ENCODE results near the gene GSTA1.
"Not testable (repeated sequence)": the region's sequence is repeated elsewhere in the genome, so short reads cannot be mapped to it uniquely, and the experiment has no call there.

DNA sequence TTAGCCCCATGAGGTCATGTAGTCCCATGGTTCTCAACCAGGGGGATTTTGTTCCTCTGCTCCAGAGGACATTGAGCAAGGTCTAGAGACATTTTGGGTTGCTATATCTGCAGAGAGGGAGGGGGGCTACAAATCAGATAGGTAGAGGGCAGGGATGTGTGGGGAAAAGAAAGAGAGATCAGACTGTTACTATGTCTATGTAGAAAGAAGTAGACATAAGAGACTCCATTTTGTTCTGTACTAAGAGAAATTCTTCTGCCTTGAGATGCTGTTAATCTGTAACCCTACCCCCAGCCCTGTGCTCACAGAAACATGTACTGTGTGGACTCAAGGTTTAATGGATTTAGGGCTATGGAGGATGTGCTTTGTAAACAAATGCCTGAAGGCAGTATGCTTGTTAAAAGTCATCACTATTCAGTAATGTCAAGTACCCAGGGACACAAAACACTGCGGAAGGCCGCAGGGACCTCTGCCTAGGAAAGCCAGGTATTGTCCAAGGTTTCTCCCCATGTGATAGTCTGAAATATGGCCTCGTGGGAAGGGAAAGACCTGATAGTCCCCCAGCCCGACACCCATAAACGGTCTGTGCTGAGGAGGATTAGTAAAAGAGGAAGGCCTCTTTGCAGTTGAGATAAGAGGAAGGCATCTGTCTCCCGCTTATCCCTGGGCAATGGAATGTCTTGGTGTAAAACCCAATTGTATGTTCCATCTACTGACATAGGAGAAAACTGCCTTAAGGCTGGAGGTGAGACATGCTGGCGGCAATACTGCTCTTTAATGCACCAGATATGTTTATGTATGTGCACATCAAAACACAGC, 41.7 kb downstream of the GSTA1 start:
- TF ChIP-seq, protein P1, sequence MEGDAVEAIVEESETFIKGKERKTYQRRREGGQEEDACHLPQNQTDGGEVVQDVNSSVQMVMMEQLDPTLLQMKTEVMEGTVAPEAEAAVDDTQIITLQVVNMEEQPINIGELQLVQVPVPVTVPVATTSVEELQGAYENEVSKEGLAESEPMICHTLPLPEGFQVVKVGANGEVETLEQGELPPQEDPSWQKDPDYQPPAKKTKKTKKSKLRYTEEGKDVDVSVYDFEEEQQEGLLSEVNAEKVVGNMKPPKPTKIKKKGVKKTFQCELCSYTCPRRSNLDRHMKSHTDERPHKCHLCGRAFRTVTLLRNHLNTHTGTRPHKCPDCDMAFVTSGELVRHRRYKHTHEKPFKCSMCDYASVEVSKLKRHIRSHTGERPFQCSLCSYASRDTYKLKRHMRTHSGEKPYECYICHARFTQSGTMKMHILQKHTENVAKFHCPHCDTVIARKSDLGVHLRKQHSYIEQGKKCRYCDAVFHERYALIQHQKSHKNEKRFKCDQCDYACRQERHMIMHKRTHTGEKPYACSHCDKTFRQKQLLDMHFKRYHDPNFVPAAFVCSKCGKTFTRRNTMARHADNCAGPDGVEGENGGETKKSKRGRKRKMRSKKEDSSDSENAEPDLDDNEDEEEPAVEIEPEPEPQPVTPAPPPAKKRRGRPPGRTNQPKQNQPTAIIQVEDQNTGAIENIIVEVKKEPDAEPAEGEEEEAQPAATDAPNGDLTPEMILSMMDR (IDR thresholded peaks at IDR 0.05) = not testable (repeated sequence)
- not testable (repeated sequence) for TF ChIP-seq POLR2A (IDR thresholded peaks at IDR 0.05)
